ENCODE measurements around the gene MEN1.

GRCh38 chr11:64758330-64759079 lies 51.8 kb downstream of the MEN1 start:
- no peak for TF ChIP-seq POLR2A (IDR thresholded peaks at IDR 0.05)
- no peak for TF ChIP-seq CTCF (IDR thresholded peaks at IDR 0.05)
- TF ChIP-seq EP300 (IDR thresholded peaks at IDR 0.05), result no peak
- TF ChIP-seq POLR2AphosphoS5 (IDR thresholded peaks at IDR 0.05), result no peak

Data from upper lobe of left lung (tissue), 4 donors.